Liver (tissue), 3 donors: ENCODE measurements around the gene SIKE1.

ENCODE experiments used
- MAX ChIP-seq: IDR thresholded peaks from 2 replicates; pipeline ENCODE4 v1.6.1; 2016; ENCODE audit warnings: antibody characterized with exemption
- RAD21 ChIP-seq, 2 donors: IDR thresholded peaks; 2 replicates each; pipeline ENCODE4 v1.6.1; 2016; ENCODE audit warnings: antibody characterized with exemption in 2 of 2, mild to moderate bottlenecking in 2 of 2
- RXRA ChIP-seq, 2 donors: IDR thresholded peaks; 2 replicates each; pipeline ENCODE4 v1.6.1; 2017 to 2018; ENCODE audit warnings: antibody characterized with exemption in 2 of 2, mild to moderate bottlenecking in 1 of 2
- SP1 ChIP-seq: IDR thresholded peaks from 2 replicates; pipeline ENCODE4 v1.6.1; 2018; ENCODE audit warnings: antibody characterized with exemption, mild to moderate bottlenecking
- TF ChIP-seq, protein P1 (sequence below): fragments of 150-350 bp; IDR thresholded peaks from 2 replicates; pipeline ENCODE4 v1.5.1; 2017; ENCODE audit warnings: improper control_type of control experiment, low read depth, low read length; ENCODE audit not compliant: missing input control
- donor health status: healthy.
- donor health status: healthy.

- TF ChIP-seq, protein P1, sequence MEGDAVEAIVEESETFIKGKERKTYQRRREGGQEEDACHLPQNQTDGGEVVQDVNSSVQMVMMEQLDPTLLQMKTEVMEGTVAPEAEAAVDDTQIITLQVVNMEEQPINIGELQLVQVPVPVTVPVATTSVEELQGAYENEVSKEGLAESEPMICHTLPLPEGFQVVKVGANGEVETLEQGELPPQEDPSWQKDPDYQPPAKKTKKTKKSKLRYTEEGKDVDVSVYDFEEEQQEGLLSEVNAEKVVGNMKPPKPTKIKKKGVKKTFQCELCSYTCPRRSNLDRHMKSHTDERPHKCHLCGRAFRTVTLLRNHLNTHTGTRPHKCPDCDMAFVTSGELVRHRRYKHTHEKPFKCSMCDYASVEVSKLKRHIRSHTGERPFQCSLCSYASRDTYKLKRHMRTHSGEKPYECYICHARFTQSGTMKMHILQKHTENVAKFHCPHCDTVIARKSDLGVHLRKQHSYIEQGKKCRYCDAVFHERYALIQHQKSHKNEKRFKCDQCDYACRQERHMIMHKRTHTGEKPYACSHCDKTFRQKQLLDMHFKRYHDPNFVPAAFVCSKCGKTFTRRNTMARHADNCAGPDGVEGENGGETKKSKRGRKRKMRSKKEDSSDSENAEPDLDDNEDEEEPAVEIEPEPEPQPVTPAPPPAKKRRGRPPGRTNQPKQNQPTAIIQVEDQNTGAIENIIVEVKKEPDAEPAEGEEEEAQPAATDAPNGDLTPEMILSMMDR, result no peak
- TF ChIP-seq SP1 (no peak), RAD21 (IDR thresholded peaks at IDR 0.05) (no peak), RXRA (IDR thresholded peaks at IDR 0.05) (no peak), MAX (no peak)
These were observed 45.0 kb downstream of the SIKE1 start for GRCh38 chr1:114735479-114735878.
